Gastrocnemius medialis (tissue), 4 donors: Measurements from ENCODE around the gene CNPY3. TPM values are rescaled to one million over a fixed set of nuclear protein-coding genes. Genes with fewer than 3 reads are reported as not detected.

Source experiments
- ATAC-seq, 2 donors: fragments of 150-250 bp; one replicate each; pipeline ENCODE4 v1.9.1; 2016
- DNase-seq, 2 donors: peaks; one replicate each; pipeline ENCODE4 v3.0.0-alpha.2; 2019
- H3K27ac ChIP-seq, 4 donors: fragments of 200-600 bp; sonication (generic); 1 replicate in 1 of 4; 2 replicates in 3 of 4; pipeline ENCODE4 v1.5.1; 2016 to 2018; ENCODE audit warnings: mild to moderate bottlenecking in 2 of 4, moderate library complexity in 1 of 4
- H3K27me3 ChIP-seq, 3 donors: fragments of 200-600 bp; sonication (generic) in 2 of 3; 1 replicate in 1 of 3; 2 replicates in 2 of 3; pipeline versions ENCODE4 v1.5.1 to v1.6.0; 2016 to 2019; ENCODE audit warnings: mild to moderate bottlenecking in 1 of 3, moderate library complexity in 1 of 3
- H3K36me3 ChIP-seq, 2 donors: fragments of 200-600 bp; sonication (generic) in 1 of 2; one replicate each; pipeline ENCODE4 v1.5.1; 2017 to 2018
- H3K4me1 ChIP-seq, 2 donors: fragments of 200-600 bp; sonication (generic) in 1 of 2; one replicate each; pipeline ENCODE4 v1.5.1; 2016 to 2017; ENCODE audit warnings: mild to moderate bottlenecking in 2 of 2
- H3K4me3 ChIP-seq, 4 donors: fragments of 200-600 bp; sonication (generic) in 3 of 4; 1 replicate in 1 of 4; 2 replicates in 3 of 4; pipeline ENCODE4 v1.5.1; 2016 to 2019; ENCODE audit warnings: mild to moderate bottlenecking in 2 of 4
- H3K9me3 ChIP-seq, 3 donors: fragments of 200-600 bp; sonication (generic) in 2 of 3; 1 replicate in 1 of 3; 2 replicates in 2 of 3; pipeline ENCODE4 v1.5.1; 2016 to 2019
- CTCF ChIP-seq, 5 experiments: fragments of 450-650 bp in 3 of 5; fragments of 200-600 bp in 2 of 5; sonication (generic) in 2 of 5; IDR thresholded peaks in 4 of 5; conservative IDR thresholded peaks in 1 of 5; 1 replicate in 4 of 5; 2 replicates in 1 of 5; pipeline ENCODE4 v1.5.1; 2016 to 2019; ENCODE audit warnings: antibody characterized with exemption in 5 of 5, mild to moderate bottlenecking in 3 of 5, moderate library complexity in 3 of 5
- POLR2A ChIP-seq, 2 donors: fragments of 450-650 bp; IDR thresholded peaks; one replicate each; pipeline ENCODE4 v1.6.1; 2017; ENCODE audit warnings: antibody characterized with exemption in 2 of 2, mild to moderate bottlenecking in 2 of 2, moderate library complexity in 2 of 2
- in situ Hi-C, 4 donors: fragments of 200-750 bp; cut with MboI; loops; one replicate each; pipeline versions ENCODE4 v1.15.0 to v1.8.0; 2017; ENCODE audit warnings: low sequenced_read_pairs in 4 of 4
- intact Hi-C: fragments of 100-400 bp; cut with DNase I; formaldehyde crosslinking; loops from one replicate; pipeline ENCODE4 v1.15.1; 2023; ENCODE audit warnings: low total_unique reads
- total RNA-seq, 4 donors: library from RNA; depleted of rRNA; stranded (reverse); fragments of >200 nt; gene quantifications; one replicate each; pipeline versions ENCODE4 v1.1.0 to v1.2.3, GENCODE V29; 2016

Gene CNPY3
- total RNA-seq, 4 donors from 2014 or later = 7.1 to 13.5 (median 9.3) TPM

DNA sequence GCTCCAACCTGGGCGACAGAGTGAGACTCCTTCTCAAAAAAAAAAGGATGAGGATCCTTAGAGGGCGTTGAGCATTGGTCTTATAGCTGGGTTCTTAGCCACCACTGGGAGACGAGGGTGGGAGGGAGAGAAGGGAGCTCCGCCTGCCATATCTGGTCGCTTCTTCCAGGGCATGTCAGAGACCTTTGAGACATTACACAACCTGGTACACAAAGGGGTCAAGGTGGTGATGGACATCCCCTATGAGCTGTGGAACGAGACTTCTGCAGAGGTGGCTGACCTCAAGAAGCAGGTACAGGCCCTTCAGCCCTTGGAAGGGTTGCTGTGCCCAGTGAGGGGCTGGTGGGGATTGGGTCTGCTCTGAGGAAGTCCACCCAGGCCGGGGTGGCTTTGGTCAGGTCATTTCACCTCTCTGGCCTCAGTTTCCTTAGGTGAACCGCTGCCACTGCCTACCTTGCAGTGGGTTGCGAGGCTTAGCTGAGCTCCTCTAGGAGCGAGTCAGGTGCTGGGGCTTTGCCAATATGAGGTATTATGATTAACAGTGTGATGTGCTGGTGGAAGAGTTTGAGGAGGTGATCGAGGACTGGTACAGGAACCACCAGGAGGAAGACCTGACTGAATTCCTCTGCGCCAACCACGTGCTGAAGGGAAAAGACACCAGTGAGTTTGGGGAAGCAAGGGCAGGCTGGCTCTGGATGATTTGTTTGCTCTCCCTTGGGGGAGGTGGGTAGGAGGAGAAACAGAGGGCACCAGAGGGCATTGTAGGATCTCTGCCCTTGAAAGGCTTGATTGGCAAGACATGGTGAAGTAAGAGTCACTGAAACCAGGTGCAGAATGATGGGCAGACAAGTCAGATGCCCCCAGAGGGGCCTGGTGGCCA is 8.5 kb downstream of the CNPY3 start:
- in situ Hi-C loops (no loop called here), intact Hi-C loops (loop anchor here (2.0 kb wide), 1 partner anchor 27 kb away; no protein-coding TSS in a partner anchor)
- H3K27me3 ChIP-seq = no peaks in the 10 kb centered on the region
- H3K27ac ChIP-seq = no peak overlapping the region
- peaks cover 0 to 24% of the 10 kb centered on the region in 2 donors for H3K36me3 ChIP-seq
- no peaks in the 10 kb centered on the region for H3K9me3 ChIP-seq
- H3K4me3 ChIP-seq = no peak overlapping the region
- TF ChIP-seq POLR2A (IDR thresholded peaks at IDR 0.05) (no peak), CTCF (IDR thresholded peaks at IDR 0.05 in 4 of 5, conservative IDR thresholded peaks at IDR 0.05 in 1 of 5) (no peak)
- ATAC-seq (no peak), DNase-seq (no peak)
- H3K4me1 ChIP-seq = no peaks in the 10 kb centered on the region

DNA sequence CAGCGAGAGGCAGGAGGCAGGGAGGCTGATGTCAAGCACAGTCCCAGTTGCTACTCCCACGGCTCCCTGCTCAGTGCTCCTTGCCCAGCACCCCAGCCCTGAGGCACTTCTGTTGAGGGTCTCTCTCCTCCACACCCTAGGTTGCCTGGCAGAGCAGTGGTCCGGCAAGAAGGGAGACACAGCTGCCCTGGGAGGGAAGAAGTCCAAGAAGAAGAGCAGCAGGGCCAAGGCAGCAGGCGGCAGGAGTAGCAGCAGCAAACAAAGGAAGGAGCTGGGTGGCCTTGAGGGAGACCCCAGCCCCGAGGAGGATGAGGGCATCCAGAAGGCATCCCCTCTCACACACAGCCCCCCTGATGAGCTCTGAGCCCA is 9.1 kb downstream of the CNPY3 start:
- H3K9me3 ChIP-seq = no peaks in the 10 kb centered on the region
- H3K4me1 ChIP-seq = no peaks in the 10 kb centered on the region
- DNase-seq (no peak), ATAC-seq (no peak)
- no peak overlapping the region for H3K4me3 ChIP-seq
- in situ Hi-C loops = no loop called here
- no peaks in the 10 kb centered on the region for H3K27me3 ChIP-seq
- TF ChIP-seq POLR2A (IDR thresholded peaks at IDR 0.05) (no peak), CTCF (IDR thresholded peaks at IDR 0.05 in 4 of 5, conservative IDR thresholded peaks at IDR 0.05 in 1 of 5) (no peak)
- peaks cover 0 to 24% of the 10 kb centered on the region in 2 donors for H3K36me3 ChIP-seq
- H3K27ac ChIP-seq = no peak overlapping the region
- intact Hi-C loops = loop anchor here (2.0 kb wide), 1 partner anchor 28 kb away; no protein-coding TSS in a partner anchor

GRCh38 chr6:42938987-42939809 is 9.9 kb downstream of the CNPY3 start:
- in situ Hi-C loops = no loop called here
- Histone ChIP-seq H3K4me3 (no peak overlapping the region), H3K36me3 (peaks cover 0 to 21% of the 10 kb centered on the region in 2 donors), H3K27ac (no peak overlapping the region), H3K9me3 (no peaks in the 10 kb centered on the region), H3K4me1 (no peaks in the 10 kb centered on the region), H3K27me3 (no peaks in the 10 kb centered on the region)
- no peak for DNase-seq
- no peak for TF ChIP-seq CTCF (IDR thresholded peaks at IDR 0.05 in 4 of 5, conservative IDR thresholded peaks at IDR 0.05 in 1 of 5)
- TF ChIP-seq POLR2A (IDR thresholded peaks at IDR 0.05) = no peak
- intact Hi-C loops = loop anchor here (2.0 kb wide), 1 partner anchor 28 kb away; no protein-coding TSS in a partner anchor
- no peak for ATAC-seq

DNA sequence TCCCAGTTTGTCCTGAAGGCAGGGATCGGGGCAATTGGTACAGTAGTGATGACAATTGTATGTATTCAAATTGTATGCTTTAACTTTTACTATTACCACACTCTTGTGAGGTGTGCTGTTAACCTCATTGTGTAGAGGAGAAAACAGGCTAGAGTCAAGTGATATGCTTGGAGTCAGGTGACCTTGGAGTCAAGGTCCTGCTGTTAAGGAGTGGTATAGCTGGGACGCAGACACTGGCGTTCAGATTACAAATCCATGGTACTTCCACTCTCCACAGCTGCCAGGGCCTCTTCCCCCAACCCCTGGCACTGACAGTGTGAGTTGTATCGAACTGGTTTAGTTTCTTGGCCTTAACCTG is 10.5 kb downstream of the CNPY3 start:
- Histone ChIP-seq H3K27me3 (no peaks in the 10 kb centered on the region), H3K4me1 (no peaks in the 10 kb centered on the region), H3K27ac (no peak overlapping the region), H3K9me3 (no peaks in the 10 kb centered on the region), H3K4me3 (no peak overlapping the region), H3K36me3 (peaks cover 0 to 15% of the 10 kb centered on the region in 2 donors)
- intact Hi-C loops = loop anchor here (2.0 kb wide), 1 partner anchor 29 kb away; no protein-coding TSS in a partner anchor
- no peak for ATAC-seq
- TF ChIP-seq CTCF (IDR thresholded peaks at IDR 0.05 in 4 of 5, conservative IDR thresholded peaks at IDR 0.05 in 1 of 5) = no peak
- no peak for TF ChIP-seq POLR2A (IDR thresholded peaks at IDR 0.05)
- no peak for DNase-seq
- in situ Hi-C loops = no loop called here
